NCI-H146 treated with DMSO at 0.1 percent for 48 hours (cell line): ENCODE measurements around the gene KRTAP10-1.

Experiments used
- DNase-seq: peaks from one replicate; lab custom pipeline; 2025; ENCODE audit not compliant: unreplicated experiment; lab: John Stamatoyannopoulos, UW

Gene KRTAP10-1

GRCh38 chr21:44517175-44517899 lies 22.7 kb downstream of the KRTAP10-1 start:
- no peak for DNase-seq

DNA sequence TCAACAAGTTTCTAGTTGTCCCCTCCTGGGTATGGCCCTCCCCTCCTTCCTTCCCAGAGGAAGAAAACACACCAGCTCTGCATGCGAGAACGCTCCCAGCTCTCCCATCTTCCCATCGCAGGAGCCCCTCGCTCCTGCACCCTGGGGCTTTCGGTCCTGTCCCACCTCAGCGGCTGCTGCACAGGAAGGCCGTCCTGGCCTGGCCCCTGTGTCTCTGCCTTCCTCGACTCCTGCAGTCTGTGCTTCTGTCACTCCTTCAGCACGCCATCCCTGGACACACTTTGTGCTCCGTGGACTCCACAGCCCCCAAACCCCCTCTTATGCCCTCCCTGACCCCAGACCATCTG lies 23.2 kb downstream of the KRTAP10-1 start:
- DNase-seq = no peak

DNA sequence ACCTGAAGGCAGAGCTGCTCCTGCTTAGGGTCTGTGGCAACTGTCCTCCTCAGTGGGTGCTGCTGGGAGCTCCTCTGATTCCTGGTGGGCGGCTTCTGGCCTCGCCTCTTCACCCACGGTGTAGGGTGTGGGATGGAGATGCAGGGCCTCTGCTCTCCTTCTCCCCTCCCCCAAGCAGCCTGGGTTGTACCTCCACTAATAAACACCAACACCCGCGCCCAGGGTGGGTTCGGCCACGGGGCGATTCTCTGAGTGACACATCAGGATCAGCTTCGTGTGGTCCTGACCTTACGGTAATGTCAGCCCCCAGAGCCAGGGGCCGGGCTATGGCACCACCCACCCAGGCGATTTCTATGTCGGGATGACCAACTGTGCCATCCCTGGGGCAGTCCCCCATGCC lies 23.7 kb downstream of the KRTAP10-1 start:
- DNase-seq = no peak

DNA sequence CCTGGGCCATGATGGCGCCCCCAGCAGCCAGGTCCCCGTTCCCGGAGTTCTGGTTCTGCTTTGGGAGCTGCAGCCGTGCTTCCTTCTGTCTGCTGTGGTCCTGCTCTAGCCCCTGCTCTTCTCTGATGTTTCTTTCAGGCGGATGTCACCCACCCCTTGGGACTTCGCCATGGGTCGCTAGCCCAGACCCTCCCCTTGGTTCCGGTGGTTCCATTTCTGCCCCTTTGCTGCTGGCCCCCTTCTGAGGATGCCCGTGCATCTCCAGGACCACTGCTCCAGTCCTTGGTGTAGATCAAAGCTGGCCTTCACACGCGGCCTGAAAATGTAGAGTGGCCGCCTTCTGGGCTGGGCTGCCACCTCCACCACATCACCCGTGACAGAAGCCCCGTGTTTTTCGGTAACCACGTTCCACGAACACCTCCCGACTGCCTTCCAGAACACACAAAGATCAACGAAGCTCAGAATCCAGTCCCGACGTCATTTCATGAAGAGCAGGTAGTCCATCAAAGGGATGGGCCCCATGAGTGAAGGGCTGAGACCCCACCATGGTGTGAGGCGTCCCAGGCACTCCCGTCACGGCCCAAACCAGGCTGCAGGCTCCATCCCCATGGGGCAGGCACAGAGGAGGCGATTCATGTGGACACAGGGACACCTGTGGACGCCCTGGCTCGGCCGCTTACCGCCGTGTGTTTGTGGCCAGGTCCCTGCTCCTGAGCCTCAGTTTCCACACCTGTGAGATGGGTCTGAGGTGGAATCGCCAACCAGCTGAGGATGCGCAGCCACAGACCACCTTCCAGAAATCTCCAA lies 24.4 kb downstream of the KRTAP10-1 start:
- DNase-seq = no peak

DNA sequence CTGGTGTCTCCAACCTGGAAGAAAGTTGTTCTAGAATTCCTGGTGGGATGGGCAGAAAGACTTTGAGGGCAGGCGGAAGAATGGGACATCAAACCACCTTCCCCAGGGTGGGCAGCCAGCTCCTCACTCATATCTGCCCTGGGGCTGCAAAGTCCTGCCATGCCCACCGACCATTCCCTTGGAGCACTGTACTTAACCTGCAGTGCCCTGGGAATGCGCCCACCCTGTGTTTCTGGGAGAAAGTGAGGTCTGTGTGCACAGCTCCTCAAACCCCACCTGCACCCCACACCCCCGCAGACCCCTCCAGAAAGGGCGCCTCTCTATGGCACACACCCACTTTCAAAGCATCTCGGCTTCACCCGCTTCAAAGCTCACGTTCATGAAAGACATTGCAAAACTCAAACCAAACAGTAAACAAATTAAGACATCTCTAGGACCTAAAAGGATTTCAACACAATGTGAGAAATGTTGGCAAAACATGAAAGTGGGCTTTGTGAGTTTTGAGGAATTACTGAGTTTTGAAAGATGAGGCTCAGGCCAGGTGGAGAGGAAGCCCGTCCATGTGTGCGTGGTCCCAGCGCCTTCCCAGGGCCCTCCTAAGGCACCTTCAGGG lies 25.1 kb downstream of the KRTAP10-1 start:
- no peak for DNase-seq

GRCh38 chr21:44514218-44514520 lies 25.8 kb downstream of the KRTAP10-1 start:
- no peak for DNase-seq

- no peak for DNase-seq
These were observed 26.4 kb downstream of the KRTAP10-1 start for GRCh38 chr21:44513389-44514217.

DNA sequence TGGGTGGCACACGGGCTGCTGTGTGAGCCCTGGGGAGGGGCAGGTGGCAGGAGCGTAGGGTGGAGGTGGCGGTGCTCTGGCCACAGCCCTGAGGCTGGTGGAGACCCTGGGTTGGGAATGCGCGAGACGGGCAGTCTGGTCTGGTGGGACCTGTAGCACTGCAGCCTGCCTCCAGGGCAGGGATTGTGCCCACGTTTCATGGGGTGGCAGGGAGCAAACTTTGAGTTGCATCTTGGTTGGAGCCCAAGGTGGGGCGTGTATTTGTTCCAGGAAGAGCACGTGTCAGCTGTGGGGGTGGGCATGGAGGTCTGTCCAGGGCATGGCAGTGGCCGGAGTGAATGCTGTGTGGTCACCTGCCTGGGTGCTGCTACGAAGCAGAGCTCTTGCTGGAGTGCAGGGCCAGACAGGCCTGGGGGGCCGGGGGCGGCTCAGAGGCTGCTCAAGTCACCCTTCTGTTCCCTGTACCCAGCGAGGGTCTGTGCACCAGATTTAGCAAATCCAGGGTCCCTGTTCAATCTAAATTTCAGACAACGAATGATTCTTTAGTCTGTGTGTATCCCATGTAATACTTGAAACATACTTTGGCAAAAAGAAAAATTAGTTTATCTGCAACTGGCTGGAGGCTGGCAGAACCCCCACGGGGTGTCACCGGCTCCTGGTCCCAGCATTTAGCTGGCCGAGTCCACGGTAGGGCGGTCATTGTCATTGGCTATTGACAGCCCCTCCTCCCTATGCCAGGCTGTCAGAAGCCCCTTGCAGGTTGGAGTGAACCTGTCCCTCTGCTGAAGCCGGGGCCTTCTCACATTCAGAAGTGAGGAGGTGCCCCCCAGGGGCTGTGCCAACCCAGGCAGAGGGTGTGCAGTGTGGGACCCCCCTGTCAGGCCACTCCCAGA lies 27.3 kb downstream of the KRTAP10-1 start:
- no peak for DNase-seq

DNA sequence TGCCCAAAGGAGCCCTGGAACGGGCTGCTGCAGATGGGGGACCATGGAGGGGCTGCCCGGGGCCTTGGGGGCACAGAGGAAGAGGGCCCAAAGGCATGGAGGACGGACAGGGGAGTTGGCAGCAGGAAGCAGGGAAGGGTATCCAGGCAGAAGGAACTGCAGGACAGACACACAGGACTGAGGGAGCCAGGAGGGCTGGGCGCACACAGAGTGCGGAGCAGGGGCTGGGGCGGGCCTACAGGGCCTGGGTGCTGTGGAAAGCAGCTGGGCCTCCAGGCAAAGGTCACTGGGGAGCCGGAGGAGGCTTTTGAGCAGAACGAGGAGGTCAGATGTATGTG lies 28.1 kb downstream of the KRTAP10-1 start:
- DNase-seq = no peak

DNA sequence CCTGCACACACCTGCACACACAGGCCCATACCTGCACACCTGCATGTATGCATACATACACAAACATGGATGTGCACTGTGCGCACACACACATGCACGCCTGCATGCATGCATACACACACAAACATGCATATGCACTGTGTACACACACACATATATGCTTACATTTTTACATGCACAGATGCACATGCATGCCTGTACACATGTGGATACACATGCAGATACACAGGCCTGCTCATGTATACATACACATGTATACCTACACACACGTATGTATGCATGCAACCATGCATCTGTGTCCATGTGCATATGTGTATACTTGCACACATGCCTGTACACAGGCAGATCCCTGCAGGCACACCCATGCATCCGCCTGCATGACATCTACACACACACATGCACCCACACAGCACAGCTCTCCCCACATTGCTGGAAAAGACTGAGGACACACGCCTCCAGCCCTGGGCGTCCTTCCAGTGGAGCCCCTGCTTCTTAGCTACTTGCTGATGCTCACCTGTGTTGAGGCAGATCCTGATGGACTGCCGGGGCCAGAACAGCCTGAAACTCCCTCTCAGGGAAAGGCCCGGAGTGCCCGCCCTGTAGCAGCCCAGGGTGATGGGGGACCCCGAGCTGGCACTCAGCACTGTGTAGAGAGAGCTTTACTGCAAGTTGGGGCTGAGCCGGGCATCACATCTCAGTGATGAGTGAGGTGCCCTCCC lies 28.6 kb downstream of the KRTAP10-1 start:
- no peak for DNase-seq

DNA sequence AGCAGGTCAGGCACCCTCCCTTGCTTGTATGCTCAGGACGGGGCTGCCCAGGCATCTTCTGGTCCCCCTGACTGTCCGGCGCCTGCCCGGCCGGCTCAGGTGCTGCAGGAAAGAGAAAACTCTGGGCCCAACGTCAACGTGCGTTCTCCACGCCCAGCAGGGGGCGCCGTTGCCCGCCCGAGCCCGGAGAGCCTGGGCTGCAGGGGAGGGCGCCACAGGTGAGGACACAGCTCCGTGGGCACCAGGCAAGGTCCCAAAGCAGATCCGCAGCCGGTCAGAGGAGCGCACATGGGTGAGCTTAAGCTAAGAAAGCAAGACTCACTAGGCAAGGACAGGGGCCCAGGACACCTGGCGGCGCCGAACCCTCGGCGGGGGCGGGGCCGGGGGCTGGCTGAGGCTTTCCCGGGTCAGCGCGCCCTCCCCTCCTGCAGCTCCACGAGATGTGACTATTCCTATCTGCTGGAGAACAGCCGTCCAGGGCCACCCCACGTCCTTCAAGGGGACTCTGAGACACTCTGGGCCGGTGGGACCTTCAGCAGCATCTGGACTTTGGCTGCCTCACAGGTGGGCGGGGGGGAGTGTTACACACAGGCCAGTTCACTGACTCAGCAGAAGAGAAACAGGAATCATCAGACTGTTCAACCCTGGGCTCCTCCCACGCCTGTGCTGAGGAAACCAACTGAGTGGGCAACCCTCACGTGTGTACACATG lies 29.3 kb downstream of the KRTAP10-1 start:
- DNase-seq = no peak

DNA sequence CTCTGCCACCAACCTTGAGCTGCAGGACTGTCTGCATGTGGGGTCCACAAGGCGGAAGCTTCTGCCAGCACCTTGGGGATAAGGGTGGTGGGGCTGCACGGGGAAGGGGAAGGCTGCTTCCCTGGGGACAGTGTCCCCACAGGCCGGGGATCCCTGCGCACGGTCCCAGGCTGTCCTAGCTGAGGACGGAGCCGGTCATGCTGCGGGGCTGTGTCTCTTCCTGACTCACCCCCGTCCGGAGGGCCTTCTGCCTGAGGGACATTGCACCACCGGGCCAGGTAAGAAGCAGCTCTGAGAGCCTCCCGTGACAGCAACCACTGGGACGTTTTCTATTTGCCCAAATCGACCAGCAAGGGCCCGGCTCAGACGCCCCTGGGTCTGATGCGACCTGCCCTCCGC lies 29.9 kb downstream of the KRTAP10-1 start:
- DNase-seq = no peak

DNA sequence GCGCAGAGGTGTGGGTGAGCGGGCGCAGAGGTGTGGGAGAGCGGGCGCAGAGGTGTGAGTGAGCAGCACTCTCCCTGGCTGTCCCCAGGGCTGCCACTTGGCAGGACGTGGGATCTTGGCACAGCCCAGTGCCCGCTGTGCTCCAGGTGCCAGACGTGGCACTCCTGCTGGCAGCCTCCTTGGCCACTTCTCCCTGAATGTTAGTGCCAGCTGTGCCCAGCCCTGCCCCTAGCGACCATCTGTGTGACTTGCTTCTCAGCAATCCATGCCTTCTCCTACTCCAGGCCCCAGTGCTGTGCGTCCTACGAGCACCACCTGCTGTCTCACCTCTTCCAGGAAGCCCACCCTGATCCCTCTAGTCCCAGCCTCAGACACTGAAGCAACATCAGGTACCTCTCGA lies 30.5 kb downstream of the KRTAP10-1 start:
- no peak for DNase-seq

GRCh38 chr21:44508711-44509445 lies 31.1 kb downstream of the KRTAP10-1 start:
- DNase-seq = no peak

DNA sequence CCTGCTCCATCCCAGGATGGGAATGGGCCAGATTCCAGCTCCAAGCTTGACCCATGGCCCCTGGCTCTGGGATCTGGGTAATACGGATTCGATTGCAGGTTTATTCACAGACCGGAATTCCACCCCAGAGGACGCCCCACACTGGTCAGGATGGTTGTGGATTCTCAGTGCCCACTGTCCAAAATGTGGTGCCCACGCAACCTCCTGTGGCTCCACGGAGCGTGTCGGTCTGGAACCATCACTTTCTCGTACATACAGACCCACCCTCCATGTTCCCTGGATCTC lies 31.6 kb downstream of the KRTAP10-1 start:
- no peak for DNase-seq

- DNase-seq = no peak
These were observed 32.1 kb downstream of the KRTAP10-1 start for GRCh38 chr21:44507673-44508425.

DNA sequence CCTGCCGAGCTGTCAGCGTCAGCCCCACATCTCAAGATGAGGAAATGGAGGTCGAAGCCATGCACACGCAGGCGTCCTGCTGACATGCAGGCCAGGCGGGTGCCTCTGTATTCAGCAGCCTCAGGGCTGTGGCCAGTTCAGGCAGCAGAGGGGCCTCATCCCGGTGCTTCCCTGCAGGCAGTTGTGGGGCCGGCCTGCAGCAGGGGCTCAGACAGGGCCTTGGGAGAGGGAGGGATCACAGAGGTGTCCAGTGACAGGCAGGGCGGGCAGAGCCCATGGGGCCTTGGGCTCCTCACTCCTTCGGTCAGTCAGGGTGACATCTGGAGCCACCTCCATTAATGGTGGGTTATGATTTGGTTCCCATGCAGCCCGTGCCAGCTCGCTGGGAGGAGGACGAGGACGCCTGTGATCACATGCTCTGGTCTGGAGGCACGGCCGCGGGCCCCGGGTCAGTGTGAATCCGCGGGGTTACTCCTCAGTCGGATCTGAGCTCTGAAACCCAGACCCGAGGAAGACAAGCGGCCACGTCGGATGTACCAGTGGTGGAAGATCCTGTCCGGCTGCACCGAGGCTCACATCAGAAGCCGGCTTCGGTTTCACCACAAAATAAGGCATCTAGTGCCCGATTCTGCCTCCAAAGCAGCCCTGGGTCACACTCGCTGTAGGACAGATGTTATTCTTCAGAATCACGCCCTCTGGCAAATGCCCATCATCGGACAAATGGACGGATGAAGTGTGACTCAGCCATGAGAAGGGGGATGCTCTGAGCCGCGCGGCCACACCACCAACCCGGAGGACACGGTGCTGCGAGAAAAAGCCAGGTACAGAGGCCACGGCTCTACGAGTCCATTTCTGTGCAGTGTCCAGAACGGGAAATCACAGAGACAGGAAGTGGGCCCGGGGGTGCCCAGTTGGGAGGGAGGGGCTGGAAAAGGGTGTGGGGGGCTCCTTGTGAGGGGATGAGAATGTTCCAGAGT lies 33.4 kb downstream of the KRTAP10-1 start:
- DNase-seq = no peak
